ENCODE data around the gene PLCH2. TPM values are rescaled to one million over a fixed set of nuclear protein-coding genes. Genes with fewer than 3 reads are reported as not detected.

PLCH2 gene
- total RNA-seq, 1 donor from 2014 or later, result 3.8 TPM

- intact Hi-C loops (cut with DNase I), result no loop called here
- no peak for DNase-seq
- Histone ChIP-seq H3K27me3 (ENCODE audit: low read depth) (no peaks in the 10 kb centered on the region), H3K36me3 (peaks cover 25% of the 10 kb centered on the region), H3K4me3 (peak overlapping the region; percentile 95), H3K9me3 (no peaks in the 10 kb centered on the region), H3K4me1 (peaks cover 41% of the 10 kb centered on the region), H3K27ac (peak overlapping the region; percentile 96)
- no peak for ATAC-seq
- TF ChIP-seq CTCF (IDR thresholded peaks at IDR 0.05), result peak; percentile 54
Measured at GRCh38 chr1:2554621-2555387, 78.7 kb downstream of the PLCH2 start.

Other genes with a start within 250 kb of the PLCH2 start
- 90.0 TPM for gene SKI, start 248.0 kb upstream of the PLCH2 start, total RNA-seq
- gene MORN1, start 84.7 kb upstream of the PLCH2 start, total RNA-seq, result 13.4 TPM
- 133 TPM for gene RER1, start 84.4 kb upstream of the PLCH2 start, total RNA-seq
- gene PEX10, start 63.7 kb upstream of the PLCH2 start, total RNA-seq, result 12.4 TPM
- 39.2 TPM for gene PANK4, start 50.3 kb downstream of the PLCH2 start, total RNA-seq
- gene HES5, start 54.0 kb downstream of the PLCH2 start, total RNA-seq, result 1.5 TPM
- gene TNFRSF14, start 80.1 kb downstream of the PLCH2 start, total RNA-seq, result 152 TPM
- gene PRXL2B, start 110.5 kb downstream of the PLCH2 start, total RNA-seq, result 26.3 TPM
- 7.6 TPM for gene MMEL1, start 156.7 kb downstream of the PLCH2 start, total RNA-seq